ENCODE data around the gene LANCL2. TPM values are rescaled to one million over a fixed set of nuclear protein-coding genes. Genes with fewer than 3 reads are reported as not detected.

Gene LANCL2
- total RNA-seq, 1 experiment from 2014 or later = 18.5 TPM

DNA sequence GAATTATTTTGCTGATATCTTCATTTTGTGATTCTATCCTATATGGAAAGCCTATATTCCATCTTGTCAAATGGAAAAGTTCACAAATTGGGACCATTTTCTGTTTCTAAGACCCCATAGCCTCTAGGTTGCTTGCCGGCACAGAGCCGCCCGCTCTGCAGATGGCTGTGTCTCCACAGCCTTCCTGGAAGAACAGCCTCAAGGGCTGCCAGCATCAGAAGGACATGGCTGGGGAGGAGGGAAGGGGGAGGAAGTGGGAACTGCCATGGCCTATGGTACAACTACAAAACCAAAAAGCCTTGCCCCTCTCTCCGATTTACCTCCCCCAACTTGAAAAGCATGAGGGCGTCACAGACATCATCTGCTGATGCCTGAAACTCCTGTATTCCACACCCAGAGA, 75.9 kb downstream of the LANCL2 start:
- Histone ChIP-seq H3K4me1 (no peaks in the 10 kb centered on the region), H3K36me3 (ENCODE audit: control insufficient read depth, insufficient read depth, low read length) (no peaks in the 10 kb centered on the region), H3K9me3 (no peaks in the 10 kb centered on the region), H3K27me3 (replicated peaks; ENCODE audit: control insufficient read depth, insufficient read depth, low read length) (no peaks in the 10 kb centered on the region), H3K4me3 (ENCODE audit: low read depth, low read length) (no peak overlapping the region)
- ChIA-PET POLR2A (no interaction called here), CTCF (no interaction called here)
- Mint-ChIP-seq H3K4me3 (ENCODE audit: unreplicated experiment) (no peak overlapping the region), H3K4me1 (ENCODE audit: low read depth, unreplicated experiment) (no peaks in the 10 kb centered on the region), H3K9me3 (ENCODE audit: unreplicated experiment) (no peaks in the 10 kb centered on the region), H3K27me3 (ENCODE audit: insufficient read depth, unreplicated experiment) (no peaks in the 10 kb centered on the region), H3K36me3 (ENCODE audit: insufficient read depth, unreplicated experiment) (no peaks in the 10 kb centered on the region), H3K27ac (ENCODE audit: unreplicated experiment) (no peak overlapping the region)
- no peak for DNase-seq
- TF ChIP-seq, protein P1, sequence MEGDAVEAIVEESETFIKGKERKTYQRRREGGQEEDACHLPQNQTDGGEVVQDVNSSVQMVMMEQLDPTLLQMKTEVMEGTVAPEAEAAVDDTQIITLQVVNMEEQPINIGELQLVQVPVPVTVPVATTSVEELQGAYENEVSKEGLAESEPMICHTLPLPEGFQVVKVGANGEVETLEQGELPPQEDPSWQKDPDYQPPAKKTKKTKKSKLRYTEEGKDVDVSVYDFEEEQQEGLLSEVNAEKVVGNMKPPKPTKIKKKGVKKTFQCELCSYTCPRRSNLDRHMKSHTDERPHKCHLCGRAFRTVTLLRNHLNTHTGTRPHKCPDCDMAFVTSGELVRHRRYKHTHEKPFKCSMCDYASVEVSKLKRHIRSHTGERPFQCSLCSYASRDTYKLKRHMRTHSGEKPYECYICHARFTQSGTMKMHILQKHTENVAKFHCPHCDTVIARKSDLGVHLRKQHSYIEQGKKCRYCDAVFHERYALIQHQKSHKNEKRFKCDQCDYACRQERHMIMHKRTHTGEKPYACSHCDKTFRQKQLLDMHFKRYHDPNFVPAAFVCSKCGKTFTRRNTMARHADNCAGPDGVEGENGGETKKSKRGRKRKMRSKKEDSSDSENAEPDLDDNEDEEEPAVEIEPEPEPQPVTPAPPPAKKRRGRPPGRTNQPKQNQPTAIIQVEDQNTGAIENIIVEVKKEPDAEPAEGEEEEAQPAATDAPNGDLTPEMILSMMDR (IDR thresholded peaks at IDR 0.05; ENCODE audit: insufficient read depth in 1 of 2, low read depth in 1 of 2, low read length in 1 of 2, severe bottlenecking in 1 of 2, unreplicated experiment in 1 of 2) = no peak
- BruUV-seq (replicated peaks) = no TSS peak
- intact Hi-C loops (cut with micrococcal nuclease; ENCODE audit: unreplicated experiment) = no loop called here

DNA sequence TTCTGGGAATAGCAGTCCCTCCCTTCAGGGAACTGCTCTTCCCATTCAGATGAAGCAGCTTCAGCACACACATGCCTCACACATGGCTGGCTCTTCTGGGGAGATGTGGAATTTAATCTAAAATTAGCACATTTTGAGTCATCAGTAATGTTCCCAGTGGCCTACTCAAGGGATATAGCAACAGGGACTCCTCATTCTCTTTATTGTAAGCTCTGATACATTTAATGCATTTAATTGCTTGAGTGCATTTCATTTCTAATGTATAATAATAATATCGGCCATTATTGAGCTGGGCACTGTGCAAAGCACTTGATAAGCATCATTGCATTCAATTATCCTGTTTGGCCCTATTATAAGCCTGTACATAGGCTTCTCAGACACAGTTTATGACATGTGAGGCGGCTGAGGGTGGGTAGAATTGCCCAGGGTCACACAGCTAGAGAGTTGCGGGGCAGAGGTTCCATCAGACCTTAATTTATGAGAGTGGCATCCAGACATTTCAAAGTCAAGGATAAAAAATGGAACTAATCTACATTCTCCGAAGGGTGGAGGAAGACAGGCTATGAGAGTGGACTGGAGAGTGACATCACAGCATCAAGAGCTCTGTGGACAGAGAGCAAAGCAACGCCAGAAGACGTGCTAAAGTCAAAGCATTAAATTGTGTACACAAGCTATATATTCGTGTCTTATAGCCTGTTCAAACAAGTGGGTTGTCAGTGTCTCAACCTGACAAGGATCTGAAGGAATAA, 76.8 kb downstream of the LANCL2 start:
- DNase-seq = no peak
- H3K9me3 Mint-ChIP-seq (ENCODE audit: unreplicated experiment) = no peaks in the 10 kb centered on the region
- BruUV-seq (replicated peaks) = no TSS peak
- TF ChIP-seq, protein P1 (IDR thresholded peaks at IDR 0.05; ENCODE audit: insufficient read depth in 1 of 2, low read depth in 1 of 2, low read length in 1 of 2, severe bottlenecking in 1 of 2, unreplicated experiment in 1 of 2) = no peak
- no peaks in the 10 kb centered on the region for H3K27me3 ChIP-seq (replicated peaks; ENCODE audit: control insufficient read depth, insufficient read depth, low read length)
- H3K27me3 Mint-ChIP-seq (ENCODE audit: insufficient read depth, unreplicated experiment) = no peaks in the 10 kb centered on the region
- no peak overlapping the region for H3K27ac Mint-ChIP-seq (ENCODE audit: unreplicated experiment)
- no peaks in the 10 kb centered on the region for H3K36me3 ChIP-seq (ENCODE audit: control insufficient read depth, insufficient read depth, low read length)
- H3K4me1 ChIP-seq = no peaks in the 10 kb centered on the region
- H3K9me3 ChIP-seq = no peaks in the 10 kb centered on the region
- no peak overlapping the region for H3K4me3 Mint-ChIP-seq (ENCODE audit: unreplicated experiment)
- intact Hi-C loops (cut with micrococcal nuclease; ENCODE audit: unreplicated experiment) = no loop called here
- no peak overlapping the region for H3K4me3 ChIP-seq (ENCODE audit: low read depth, low read length)
- ChIA-PET POLR2A (no interaction called here), CTCF (no interaction called here)
- H3K36me3 Mint-ChIP-seq (ENCODE audit: insufficient read depth, unreplicated experiment) = no peaks in the 10 kb centered on the region
- no peaks in the 10 kb centered on the region for H3K4me1 Mint-ChIP-seq (ENCODE audit: low read depth, unreplicated experiment)

DNA sequence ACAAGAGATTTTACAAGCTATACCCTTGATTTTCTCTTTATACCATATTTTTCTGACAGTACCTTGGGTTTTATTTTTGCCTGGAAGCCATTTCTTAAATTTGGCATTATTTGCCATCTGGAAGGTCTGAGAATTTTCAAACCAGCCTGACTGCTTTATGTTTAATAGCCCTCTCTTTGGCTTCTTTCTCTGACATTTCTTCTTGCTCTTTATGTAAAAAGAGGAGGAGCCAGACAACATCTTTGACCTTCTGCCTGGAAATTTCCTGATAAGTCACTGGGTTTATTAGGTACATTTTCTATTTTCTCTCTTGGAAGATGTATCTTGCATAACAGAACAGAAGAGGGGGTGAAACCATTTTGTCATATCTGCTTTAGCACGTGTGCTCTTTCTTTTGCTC, 79.6 kb downstream of the LANCL2 start:
- no peaks in the 10 kb centered on the region for H3K4me1 ChIP-seq
- Mint-ChIP-seq H3K27ac (ENCODE audit: unreplicated experiment) (no peak overlapping the region), H3K27me3 (ENCODE audit: insufficient read depth, unreplicated experiment) (no peaks in the 10 kb centered on the region), H3K9me3 (ENCODE audit: unreplicated experiment) (no peaks in the 10 kb centered on the region), H3K36me3 (ENCODE audit: insufficient read depth, unreplicated experiment) (no peaks in the 10 kb centered on the region), H3K4me1 (ENCODE audit: low read depth, unreplicated experiment) (no peaks in the 10 kb centered on the region), H3K4me3 (ENCODE audit: unreplicated experiment) (no peak overlapping the region)
- intact Hi-C loops (cut with micrococcal nuclease; ENCODE audit: unreplicated experiment) = no loop called here
- ChIA-PET POLR2A (no interaction called here), CTCF (no interaction called here)
- BruUV-seq (replicated peaks) = no TSS peak
- no peak for DNase-seq
- H3K36me3 ChIP-seq (ENCODE audit: control insufficient read depth, insufficient read depth, low read length) = no peaks in the 10 kb centered on the region
- H3K4me3 ChIP-seq (ENCODE audit: low read depth, low read length) = no peak overlapping the region
- H3K9me3 ChIP-seq = no peaks in the 10 kb centered on the region
- TF ChIP-seq, protein P1 (IDR thresholded peaks at IDR 0.05; ENCODE audit: insufficient read depth in 1 of 2, low read depth in 1 of 2, low read length in 1 of 2, severe bottlenecking in 1 of 2, unreplicated experiment in 1 of 2) = no peak
- no peaks in the 10 kb centered on the region for H3K27me3 ChIP-seq (replicated peaks; ENCODE audit: control insufficient read depth, insufficient read depth, low read length)
